Heart left ventricle (tissue), 13 donors: ENCODE results near the gene FOXO6.

Source experiments
- POLR2A ChIP-seq, 2 donors: fragments of 450-650 bp; IDR thresholded peaks; one replicate each; pipeline ENCODE4 v1.6.1; 2017; ENCODE audit warnings: antibody characterized with exemption in 2 of 2, mild to moderate bottlenecking in 2 of 2, moderate library complexity in 2 of 2
- TF ChIP-seq, protein P1 (sequence below), 12 donors: fragments of 200-600 bp; sonication (generic) in 4 of 12; IDR thresholded peaks; one replicate each; pipeline versions ENCODE4 v1.5.0 to v1.8.0; 2018 to 2022; ENCODE audit warnings: antibody characterized with exemption in 12 of 12, mild to moderate bottlenecking in 5 of 12
- donor health status: ischemic (EF 13 %, LVEDD 7.1; RV severe dilation, severe dysfunction).
- donor health status: DM: no; HTN: yes; CAD: no.
- donor health status: DM: no; HTN: no; CAD: no.
- donor health status: ischemic (EF 25% LVEDD 6.9; RV normal size, moderate dysfunction).
- donor health status: ischemic (EF 25% LVEDD 5.7; RV mildly dilated, moderate dysfunction).
- donor health status: ischemic (EF 35%, LVEDD 5.7; RV mildly dilated, moderate dysfunction).
- donor health status: nonischemic (EF 11% LVEDD 7.7; RV severe dilation, severe dysfunction).
- donor health status: DM: yes; HTN: yes; CAD: no.
- donor health status: PGD.
- donor health status: ischemic (EF 29% LVEDD 5.4; RV normal size, mild dysfunction).
- donor health status: nonischemic (EF 23%, LVEDD 6.1; RV moderate dilation, normal function).

DNA sequence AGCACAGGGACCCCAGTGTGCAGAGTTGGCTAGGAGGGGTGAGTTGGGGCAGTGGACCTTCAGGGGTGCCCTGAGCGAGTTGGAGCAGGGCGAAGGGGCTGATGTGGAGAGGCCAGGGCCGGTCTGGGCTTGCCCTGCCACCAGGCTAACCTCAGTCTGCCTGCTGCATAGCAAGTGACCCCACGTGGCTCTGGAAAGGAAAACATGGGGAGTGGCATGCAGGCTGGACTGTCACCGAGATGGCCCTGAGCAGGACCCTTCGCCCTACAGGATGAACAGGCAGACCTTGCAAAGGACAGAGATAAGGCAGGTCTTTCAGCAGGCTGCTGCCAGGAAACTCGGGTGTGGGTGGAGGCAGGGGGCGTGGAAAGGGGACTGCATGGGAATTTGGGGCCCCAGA is 51.5 kb downstream of the FOXO6 start:
- TF ChIP-seq, protein P1, sequence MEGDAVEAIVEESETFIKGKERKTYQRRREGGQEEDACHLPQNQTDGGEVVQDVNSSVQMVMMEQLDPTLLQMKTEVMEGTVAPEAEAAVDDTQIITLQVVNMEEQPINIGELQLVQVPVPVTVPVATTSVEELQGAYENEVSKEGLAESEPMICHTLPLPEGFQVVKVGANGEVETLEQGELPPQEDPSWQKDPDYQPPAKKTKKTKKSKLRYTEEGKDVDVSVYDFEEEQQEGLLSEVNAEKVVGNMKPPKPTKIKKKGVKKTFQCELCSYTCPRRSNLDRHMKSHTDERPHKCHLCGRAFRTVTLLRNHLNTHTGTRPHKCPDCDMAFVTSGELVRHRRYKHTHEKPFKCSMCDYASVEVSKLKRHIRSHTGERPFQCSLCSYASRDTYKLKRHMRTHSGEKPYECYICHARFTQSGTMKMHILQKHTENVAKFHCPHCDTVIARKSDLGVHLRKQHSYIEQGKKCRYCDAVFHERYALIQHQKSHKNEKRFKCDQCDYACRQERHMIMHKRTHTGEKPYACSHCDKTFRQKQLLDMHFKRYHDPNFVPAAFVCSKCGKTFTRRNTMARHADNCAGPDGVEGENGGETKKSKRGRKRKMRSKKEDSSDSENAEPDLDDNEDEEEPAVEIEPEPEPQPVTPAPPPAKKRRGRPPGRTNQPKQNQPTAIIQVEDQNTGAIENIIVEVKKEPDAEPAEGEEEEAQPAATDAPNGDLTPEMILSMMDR (IDR thresholded peaks at IDR 0.05), result no peak
- TF ChIP-seq POLR2A (IDR thresholded peaks at IDR 0.05), result no peak
